HS-5 (cell line): ENCODE measurements around the gene TRUB2.
"Not testable (repeated sequence)": the region's sequence is repeated elsewhere in the genome, so short reads cannot be mapped to it uniquely, and the experiment has no call there.

Source experiments
- DNase-seq: peaks from one replicate; pipeline ENCODE4 v3.0.0-alpha.2; 2012; ENCODE audit warnings: low read depth

Gene TRUB2

GRCh38 chr9:128340691-128341434 is 18.6 kb upstream of the TRUB2 start:
- DNase-seq: no peak

- DNase-seq: no peak
Observed at GRCh38 chr9:128339761-128340690, 17.8 kb upstream of the TRUB2 start, which contains the start of gene SLC27A4. TSS of gene SLC27A4 (plus strand) at chr9:128340527. CDS start at chr9:128343133, 2,606 bp downstream.

GRCh38 chr9:128338852-128339614 is 16.8 kb upstream of the TRUB2 start:
- not testable (repeated sequence) for DNase-seq

GRCh38 chr9:128337936-128338335 is 15.7 kb upstream of the TRUB2 start:
- DNase-seq: no peak

- no peak for DNase-seq
Observed at GRCh38 chr9:128335914-128336313, 13.7 kb upstream of the TRUB2 start.

- DNase-seq: no peak
Observed at GRCh38 chr9:128335161-128335560, 12.9 kb upstream of the TRUB2 start.

GRCh38 chr9:128333451-128333869 is 11.2 kb upstream of the TRUB2 start:
- DNase-seq: no peak

- DNase-seq: no peak
Observed at GRCh38 chr9:128325629-128326028, 3.4 kb upstream of the TRUB2 start.

- no peak for DNase-seq
Observed at GRCh38 chr9:128324401-128324800, 2.2 kb upstream of the TRUB2 start.

GRCh38 chr9:128323791-128324190 is 1.5 kb upstream of the TRUB2 start:
- DNase-seq: no peak

GRCh38 chr9:128323212-128323730 is 1.0 kb upstream of the TRUB2 start:
- no peak for DNase-seq

GRCh38 chr9:128321879-128322403 is 306 bp downstream of the TRUB2 start:
- DNase-seq: no peak

- DNase-seq: no peak
Observed at GRCh38 chr9:128321343-128321742, 904 bp downstream of the TRUB2 start.

- DNase-seq: no peak
Observed at GRCh38 chr9:128317629-128318028, 4.6 kb downstream of the TRUB2 start.

GRCh38 chr9:128316421-128316820 is 5.8 kb downstream of the TRUB2 start:
- no peak for DNase-seq

GRCh38 chr9:128314697-128315096 is 7.5 kb downstream of the TRUB2 start:
- DNase-seq: no peak

- DNase-seq: no peak
Observed at GRCh38 chr9:128310461-128310860, 11.8 kb downstream of the TRUB2 start.

- DNase-seq: no peak
Observed at GRCh38 chr9:128309551-128309950, 12.7 kb downstream of the TRUB2 start.

- no peak for DNase-seq
Observed at GRCh38 chr9:128304971-128305288, 17.3 kb downstream of the TRUB2 start.

GRCh38 chr9:128304136-128304970 is 17.9 kb downstream of the TRUB2 start:
- DNase-seq: no peak
